GM19023 (cell line): Measurements from ENCODE around the gene MEIS2.

Source experiments
- ATAC-seq: cut with Tn5 transposase; IDR thresholded peaks from one replicate; pipeline ENCODE4 v1.9.1; 2021; ENCODE audit warnings: mild to moderate bottlenecking, moderate library complexity; ENCODE audit not compliant: unreplicated experiment

Gene MEIS2

GRCh38 chr15:37041836-37042235 lies 58.5 kb downstream of the MEIS2 start:
- no peak for ATAC-seq

GRCh38 chr15:37041042-37041441 lies 59.3 kb downstream of the MEIS2 start:
- no peak for ATAC-seq

- ATAC-seq: no peak
Measured at GRCh38 chr15:37040072-37040742, 60.1 kb downstream of the MEIS2 start.

- ATAC-seq: no peak
Measured at GRCh38 chr15:37038716-37039106, 61.6 kb downstream of the MEIS2 start.

GRCh38 chr15:37037850-37038715 lies 62.3 kb downstream of the MEIS2 start:
- ATAC-seq: no peak

- no peak for ATAC-seq
Measured at GRCh38 chr15:37037071-37037655, 63.2 kb downstream of the MEIS2 start.

- ATAC-seq: no peak
Measured at GRCh38 chr15:37034835-37035748, 65.3 kb downstream of the MEIS2 start.

- ATAC-seq: no peak
Measured at GRCh38 chr15:37034392-37034791, 66.0 kb downstream of the MEIS2 start.

GRCh38 chr15:37032091-37032775 lies 68.1 kb downstream of the MEIS2 start:
- ATAC-seq: no peak

- no peak for ATAC-seq
Measured at GRCh38 chr15:37031198-37031597, 69.2 kb downstream of the MEIS2 start.

- no peak for ATAC-seq
Measured at GRCh38 chr15:37028625-37029296, 71.6 kb downstream of the MEIS2 start.

GRCh38 chr15:37020852-37021251 lies 79.5 kb downstream of the MEIS2 start:
- ATAC-seq: no peak

GRCh38 chr15:37019479-37020433 lies 80.6 kb downstream of the MEIS2 start:
- no peak for ATAC-seq

GRCh38 chr15:37017031-37017625 lies 83.2 kb downstream of the MEIS2 start:
- no peak for ATAC-seq

GRCh38 chr15:37016231-37016630 lies 84.1 kb downstream of the MEIS2 start:
- no peak for ATAC-seq

- no peak for ATAC-seq
Measured at GRCh38 chr15:37015451-37015850, 84.9 kb downstream of the MEIS2 start.

- ATAC-seq: no peak
Measured at GRCh38 chr15:37015035-37015434, 85.3 kb downstream of the MEIS2 start.

GRCh38 chr15:37014566-37014965 lies 85.8 kb downstream of the MEIS2 start:
- ATAC-seq: no peak
